Stomach (tissue), 9 donors: ENCODE results near the gene HNRNPDL. TPM values are rescaled to one million over a fixed set of nuclear protein-coding genes. Genes with fewer than 3 reads are reported as not detected.

Experiments used
- DNase-seq, 2 donors: peaks; one replicate each; pipeline versions ENCODE4 v3.0.0 to v3.0.0-alpha.2; 2013 to 2019
- H3K27ac ChIP-seq, 5 donors: fragments of 200-600 bp in 4 of 5; sonication (generic) in 4 of 5; one replicate each; pipeline ENCODE4 v1.5.1; 2013 to 2019; ENCODE audit warnings: mild to moderate bottlenecking in 1 of 5, moderate library complexity in 1 of 5
- H3K27me3 ChIP-seq, 3 donors: fragments of 200-600 bp; sonication (generic); one replicate each; pipeline ENCODE4 v1.5.1; 2017 to 2019; ENCODE audit warnings: mixed run types in 1 of 3
- H3K36me3 ChIP-seq, 4 donors: fragments of 200-600 bp; sonication (generic); 1 replicate in 3 of 4; 2 replicates in 1 of 4; pipeline ENCODE4 v1.5.1; 2016 to 2019
- H3K4me1 ChIP-seq, 4 donors: fragments of 200-600 bp; sonication (generic); one replicate each; pipeline ENCODE4 v1.5.1; 2016 to 2019
- H3K4me3 ChIP-seq, 4 donors: fragments of 200-600 bp; sonication (generic) in 3 of 4; one replicate each; pipeline ENCODE4 v1.5.1; 2016 to 2019; ENCODE audit warnings: mild to moderate bottlenecking in 1 of 4
- H3K9me3 ChIP-seq, 4 donors: fragments of 200-600 bp; sonication (generic); one replicate each; pipeline ENCODE4 v1.5.1; 2016 to 2019
- CTCF ChIP-seq, 7 experiments: fragments of 450-650 bp in 4 of 7; fragments of 200-600 bp in 3 of 7; sonication (generic) in 3 of 7; IDR thresholded peaks; one replicate each; pipeline ENCODE4 v1.5.1; 2016 to 2019; ENCODE audit warnings: antibody characterized with exemption in 7 of 7, control low read depth in 2 of 7, mild to moderate bottlenecking in 1 of 7
- EP300 ChIP-seq: sonication (generic); formaldehyde crosslinking; IDR thresholded peaks from one replicate; pipeline ENCODE4 v1.6.1; 2017; ENCODE audit warnings: antibody characterized with exemption
- POLR2A ChIP-seq, 4 donors: fragments of 450-650 bp; IDR thresholded peaks; one replicate each; pipeline ENCODE4 v1.6.1; 2016; ENCODE audit warnings: antibody characterized with exemption in 4 of 4, control low read depth in 2 of 4, mild to moderate bottlenecking in 1 of 4, moderate library complexity in 1 of 4
- POLR2AphosphoS5 ChIP-seq, 3 donors: sonication (generic); formaldehyde crosslinking; IDR thresholded peaks; one replicate each; pipeline ENCODE4 v1.6.1; 2016; ENCODE audit warnings: antibody characterized with exemption in 3 of 3
- WGBS, 5 donors: extraction: QIAGEN DNeasy Blood & Tissue Kit in 3 of 5; methylation state at CpG; one replicate each; pipeline versions ENCODE4 v1.1.5 to v1.1.7; 2013 to 2018; 5-methylcytosine and 5-hydroxymethylcytosine counted together
- intact Hi-C: fragments of 100-400 bp; cut with DNase I; formaldehyde crosslinking; loops from one replicate; pipeline ENCODE4 v1.15.1; 2023; ENCODE audit warnings: low total_unique reads
- polyA plus RNA-seq, 3 donors: library from polyadenylated mRNA; stranded (reverse); fragments of 200-250 nt; gene quantifications; one replicate each; pipeline ENCODE4 v1.2.3, GENCODE V29; 2013
- small RNA-seq, 4 donors: library from RNA; depleted of rRNA; stranded (forward); fragments of <200 nt; gene quantifications; one replicate each; pipeline ENCODE3, GENCODE V24; 2016
- total RNA-seq, 5 donors: library from RNA; depleted of rRNA; stranded (reverse); fragments of >200 nt; gene quantifications; one replicate each; pipeline versions ENCODE4 v1.1.0 to v1.2.3, GENCODE V29; 2014 to 2016
- donor health status: healthy with polysubstance abuse.
- donor health status: Bipolar disorder and iron deficiency.
- donor health status: healthy.

Gene HNRNPDL
- total and polyA plus RNA-seq, 8 donors, result 71.8 to 456 (median 138) TPM

- Histone ChIP-seq H3K9me3 (no peaks in the 10 kb centered on the region), H3K4me3 (no peak overlapping the region), H3K27me3 (no peaks in the 10 kb centered on the region), H3K4me1 (peaks cover 8 to 32% (median 18%) of the 10 kb centered on the region in 4 donors), H3K27ac (no peak overlapping the region), H3K36me3 (peaks cover 0 to 3% (median 0%) of the 10 kb centered on the region in 4 donors)
- TF ChIP-seq POLR2A (IDR thresholded peaks at IDR 0.05), result no peak
- TF ChIP-seq POLR2AphosphoS5 (IDR thresholded peaks at IDR 0.05), result no peak
- no peak for TF ChIP-seq EP300
- no peak for TF ChIP-seq CTCF (IDR thresholded peaks at IDR 0.05)
- WGBS, 5 donors, result 81 to 93% (median 91%) methylated on average over 4 of the region's 4 CpGs
- DNase-seq, result no peak
- intact Hi-C loops, result no loop called here
These were observed 54.2 kb downstream of the HNRNPDL start for GRCh38 chr4:82376109-82376508.

GRCh38 chr4:82373816-82374625 lies 56.2 kb downstream of the HNRNPDL start, which contains the start of gene HNRNPD:
TSS of gene HNRNPD (minus strand) at chr4:82373991. CDS start at chr4:82373678, 313 bp downstream.
- TF ChIP-seq POLR2AphosphoS5 (IDR thresholded peaks at IDR 0.05), result peak; percentile 84 to 96 (median 96)
- peak in 2 of 4 donors; percentile 70 to 77 for TF ChIP-seq POLR2A (IDR thresholded peaks at IDR 0.05)
- TF ChIP-seq EP300, result no peak
- peak in 1 of 7 experiments; percentile 7 for TF ChIP-seq CTCF (IDR thresholded peaks at IDR 0.05)
- Histone ChIP-seq H3K9me3 (no peaks in the 10 kb centered on the region), H3K4me3 (peak within 1 kb of the TSS; percentile 76 to 97 (median 90)), H3K4me1 (peaks cover 27 to 53% (median 37%) of the 10 kb centered on the region in 4 donors), H3K27ac (peak within 1 kb of the TSS; percentile 96 to 100 (median 100)), H3K27me3 (no peaks in the 10 kb centered on the region), H3K36me3 (peaks cover 0 to 12% (median 0%) of the 10 kb centered on the region in 4 donors)
- 0 to 1% (median 0%) methylated on average over 67 to 83 of the region's 83 CpGs for WGBS, 5 donors
- DNase-seq, result peak; percentile 97 to 100
- intact Hi-C loops, result no loop called here

- Histone ChIP-seq H3K9me3 (no peaks in the 10 kb centered on the region), H3K36me3 (peaks cover 0 to 18% (median 0%) of the 10 kb centered on the region in 4 donors), H3K27me3 (no peaks in the 10 kb centered on the region), H3K27ac (peak overlapping the region; percentile 96 to 100 (median 100)), H3K4me1 (peaks cover 30 to 59% (median 42%) of the 10 kb centered on the region in 4 donors), H3K4me3 (peak overlapping the region; percentile 76 to 97 (median 90))
- intact Hi-C loops, result no loop called here
- no peak for DNase-seq
- WGBS, 5 donors, result 0 to 3% (median 1%) methylated on average over 21 to 50 of the region's 50 CpGs
- TF ChIP-seq EP300 (no peak), CTCF (IDR thresholded peaks at IDR 0.05) (no peak), POLR2AphosphoS5 (IDR thresholded peaks at IDR 0.05) (no peak), POLR2A (IDR thresholded peaks at IDR 0.05) (no peak)
These were observed 56.8 kb downstream of the HNRNPDL start for GRCh38 chr4:82373486-82373815.

Small RNAs within 50 kb of the gene (small RNA-seq; reads per million reads assigned to genes)
- gene RF00150, result 0 reads per million in 4 donors

Other genes starting within 250 kb of the HNRNPDL start
- 100 to 1,000 TPM in 2 of 5 donors, 10 to 100 TPM in 3; 87.0 to 179 (median 95.7) TPM for gene HNRNPD, start 56.5 kb downstream of the HNRNPDL start, total RNA-seq
- gene HNRNPD, start 56.5 kb downstream of the HNRNPDL start, polyA plus RNA-seq, result 100 to 1,000 TPM; 112 to 161 (median 143) TPM
- gene ENOPH1, start 128 bp upstream of the HNRNPDL start, total RNA-seq, result 10 to 100 TPM in 3 of 5 donors, 1 to 10 TPM in 1, under 1 TPM in 1; 0.58 to 35.1 (median 13.8) TPM
- gene ENOPH1, start 128 bp upstream of the HNRNPDL start, polyA plus RNA-seq, result 10 to 100 TPM; 29.9 to 33.2 (median 31.8) TPM
- gene TMEM150C, start 131.5 kb upstream of the HNRNPDL start, total RNA-seq, result 1 to 10 TPM in 3 of 5 donors, under 1 TPM in 1, not detected in 1; 0.45 to 8.4 (median 4.8) TPM
- gene TMEM150C, start 131.5 kb upstream of the HNRNPDL start, polyA plus RNA-seq, result 1 to 10 TPM; 2.4 to 5.0 (median 3.9) TPM